Hematopoietic multipotent progenitor cell treated with erythropoietin and hydrocortisone succinate and interleukin-3 and kit ligand, for 6 days (in vitro differentiated cells): ENCODE data around the gene MRFAP1L1.

ENCODE experiments used
- DNase-seq: peaks from one replicate; pipeline ENCODE4 v3.0.0-alpha.2; 2015

Gene MRFAP1L1

DNA sequence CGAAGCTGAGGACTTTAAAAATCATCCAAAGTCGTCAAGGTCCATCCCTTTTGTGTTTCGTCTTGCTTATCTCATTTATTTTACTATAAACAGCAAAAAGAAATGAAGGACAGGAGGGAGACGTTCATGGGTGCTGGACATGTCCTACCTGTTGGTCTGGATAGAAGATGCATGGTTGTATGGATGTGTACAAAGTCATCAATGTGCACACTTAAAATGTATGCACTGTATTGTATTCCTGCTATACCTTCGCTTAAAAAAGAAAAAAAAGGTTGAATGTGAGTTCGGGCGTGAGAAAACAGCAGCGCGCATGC is 6.0 kb upstream of the MRFAP1L1 start:
- no peak for DNase-seq

DNA sequence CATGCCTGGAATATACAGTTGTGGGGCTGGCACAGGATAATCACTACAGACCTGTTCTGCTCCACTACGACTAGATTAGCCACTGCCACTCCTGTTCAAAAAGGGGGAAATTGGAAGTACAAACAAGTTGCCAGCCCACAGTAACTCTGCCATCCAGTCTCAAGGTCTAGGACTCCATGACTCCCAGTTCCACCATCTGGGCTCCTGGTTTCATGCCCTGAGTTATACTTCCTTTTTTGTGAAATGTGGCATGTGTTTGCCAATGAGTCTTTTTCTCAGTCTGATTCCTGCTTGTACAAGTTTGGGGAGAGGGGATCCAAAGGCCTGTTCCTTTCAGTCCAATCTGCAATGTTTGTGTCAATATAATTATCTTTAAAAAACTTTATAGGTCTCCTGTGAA is 5.3 kb upstream of the MRFAP1L1 start:
- no peak for DNase-seq

DNA sequence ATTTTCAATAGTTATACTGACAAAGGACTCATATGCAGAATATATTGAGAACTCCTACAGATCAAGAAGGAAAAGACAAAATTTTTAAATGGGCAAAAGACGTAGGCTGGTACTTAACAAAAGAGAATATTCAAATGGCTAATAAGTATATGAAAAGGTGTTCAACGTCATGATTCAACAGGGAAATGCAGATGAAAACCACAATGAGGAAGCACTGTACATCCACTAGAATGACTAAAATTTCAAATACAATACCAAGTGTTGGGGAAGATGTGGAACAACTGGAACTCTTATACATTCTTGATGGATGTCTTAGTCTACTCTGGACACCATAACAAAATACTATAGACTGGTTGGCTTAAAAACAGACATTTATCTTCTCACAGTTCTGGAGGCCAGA is 1.3 kb upstream of the MRFAP1L1 start:
- DNase-seq: no peak

DNA sequence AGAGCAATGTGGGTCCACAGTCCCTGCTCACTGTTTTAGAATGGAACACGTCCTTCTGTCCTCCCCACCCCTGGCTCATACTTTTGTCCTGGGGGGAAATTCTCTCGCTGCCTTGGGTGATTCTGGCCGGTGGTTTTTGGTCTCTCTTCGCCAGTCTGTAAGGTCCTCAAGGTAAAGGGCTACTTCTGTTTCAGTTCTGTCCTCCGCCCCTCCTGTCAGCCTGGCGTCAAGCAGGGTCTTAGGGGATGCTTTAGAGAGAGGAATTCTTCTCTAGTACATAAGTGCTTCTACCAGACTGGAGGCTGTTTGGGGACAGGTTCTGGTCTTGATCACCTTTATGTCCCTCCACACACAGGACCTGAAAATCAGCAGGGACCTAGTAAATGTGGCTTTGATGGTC is 617 bp upstream of the MRFAP1L1 start:
- no peak for DNase-seq

DNA sequence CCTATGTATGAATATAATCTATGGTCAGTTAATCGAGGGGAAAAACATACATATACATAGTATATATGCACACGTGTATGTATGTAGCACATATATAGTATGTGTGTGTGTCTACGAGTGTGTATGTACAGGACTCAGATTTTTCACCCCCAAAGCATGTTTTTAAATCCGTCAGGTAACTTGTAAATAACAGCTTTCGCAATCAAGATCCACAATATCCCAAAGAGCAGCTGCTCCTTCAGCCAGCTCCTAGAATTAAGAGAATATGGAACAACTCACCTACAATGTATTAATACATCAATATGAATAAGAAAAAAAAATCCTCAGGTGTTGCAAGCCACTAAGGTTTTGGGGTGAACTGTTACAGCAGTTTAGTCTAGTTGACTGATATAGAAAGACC is 3.5 kb downstream of the MRFAP1L1 start:
- no peak for DNase-seq

DNA sequence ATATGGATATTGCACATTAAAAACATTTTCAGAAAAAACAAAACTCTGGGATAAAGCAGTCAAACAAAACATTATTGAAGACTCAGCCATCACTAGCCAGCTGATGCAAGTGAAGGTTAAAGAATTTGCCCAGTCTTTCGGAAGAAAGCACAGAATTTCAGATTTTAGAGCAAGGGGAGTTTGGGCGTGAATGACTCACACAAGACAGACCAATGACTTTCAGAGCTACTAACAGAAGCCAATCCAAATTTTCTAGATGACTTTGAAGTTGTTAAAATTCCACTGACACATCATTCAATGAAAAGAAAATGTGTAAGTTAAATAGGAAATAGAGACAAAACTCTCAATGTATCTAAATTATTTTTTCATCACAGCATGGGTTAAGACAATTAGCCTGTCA is 4.0 kb downstream of the MRFAP1L1 start:
- no peak for DNase-seq

DNA sequence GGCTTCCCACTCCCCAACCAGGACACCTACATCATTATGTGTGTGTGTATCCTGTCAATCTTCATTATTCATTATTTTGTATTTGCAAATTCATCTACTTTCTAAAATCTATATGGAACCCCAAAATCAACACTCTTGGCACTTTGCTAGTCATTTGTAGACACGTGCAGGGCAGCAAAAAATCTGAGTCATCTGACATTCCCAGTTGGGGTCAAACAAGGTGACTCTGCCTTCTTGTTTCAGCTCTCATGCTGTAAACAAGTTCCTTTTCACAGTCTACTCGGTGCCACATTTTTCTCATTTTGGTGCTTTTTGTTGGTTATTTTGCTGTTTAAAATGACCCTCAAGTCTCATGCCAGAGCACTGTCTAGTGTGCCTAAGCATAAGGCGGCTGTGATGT is 5.9 kb downstream of the MRFAP1L1 start:
- DNase-seq: no peak

DNA sequence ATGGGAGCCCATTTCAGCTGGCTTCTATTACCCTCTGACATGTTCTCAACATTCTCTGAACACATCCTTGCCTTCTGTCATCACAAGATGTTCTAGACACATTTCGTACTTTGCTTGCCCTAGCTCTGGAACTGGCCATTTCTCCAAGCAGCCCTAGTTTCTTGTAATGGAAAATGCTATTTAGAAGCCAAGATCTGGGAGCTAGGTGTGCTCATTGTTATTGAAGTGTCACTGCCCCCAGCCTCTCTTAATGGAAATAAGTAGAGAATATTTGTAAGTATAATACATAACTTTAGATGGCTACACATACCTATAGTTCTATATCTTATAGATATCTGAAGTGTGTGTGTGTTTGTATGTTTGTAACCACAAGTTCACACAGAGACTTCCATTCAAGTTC is 6.9 kb downstream of the MRFAP1L1 start:
- no peak for DNase-seq

DNA sequence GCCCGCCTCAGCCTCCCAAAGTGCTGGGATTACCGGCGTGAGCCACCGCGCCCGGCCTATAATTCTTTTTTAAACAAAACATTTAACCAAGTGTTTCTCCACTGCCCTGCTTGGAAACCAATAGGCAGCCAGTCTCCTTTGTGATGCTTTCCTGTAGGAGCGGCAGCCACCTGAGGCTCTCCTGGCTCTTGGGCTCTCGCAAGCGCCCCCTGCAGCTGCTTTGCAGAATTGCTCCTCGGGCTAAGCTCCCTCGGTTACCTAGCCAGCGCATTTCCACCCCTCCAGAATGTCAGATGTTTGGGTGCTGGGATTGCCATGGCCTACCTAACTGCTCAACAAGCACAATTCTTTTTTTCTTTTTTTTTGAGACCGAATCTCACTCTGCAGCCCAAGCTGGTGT is 8.3 kb downstream of the MRFAP1L1 start:
- DNase-seq: peak; percentile 55

DNA sequence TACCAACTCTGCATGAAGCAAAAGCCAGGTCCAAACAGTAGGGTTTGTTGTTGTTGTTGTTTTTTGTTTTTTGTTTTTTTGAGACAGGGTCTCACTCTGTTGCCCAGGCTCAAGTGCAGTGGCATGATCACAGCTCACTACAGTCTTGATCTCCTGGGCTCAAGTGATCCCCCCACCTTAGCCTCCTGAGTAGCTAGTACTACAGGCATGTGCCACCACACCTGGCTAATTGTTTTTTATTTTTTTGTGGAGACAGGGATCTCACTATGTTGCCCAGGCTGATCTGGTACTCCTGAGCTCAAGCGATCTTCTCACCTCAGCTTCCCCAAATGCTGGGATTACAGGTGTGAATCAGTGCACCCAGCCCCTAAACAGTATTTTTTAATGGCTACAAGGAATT is 9.8 kb downstream of the MRFAP1L1 start:
- no peak for DNase-seq

DNA sequence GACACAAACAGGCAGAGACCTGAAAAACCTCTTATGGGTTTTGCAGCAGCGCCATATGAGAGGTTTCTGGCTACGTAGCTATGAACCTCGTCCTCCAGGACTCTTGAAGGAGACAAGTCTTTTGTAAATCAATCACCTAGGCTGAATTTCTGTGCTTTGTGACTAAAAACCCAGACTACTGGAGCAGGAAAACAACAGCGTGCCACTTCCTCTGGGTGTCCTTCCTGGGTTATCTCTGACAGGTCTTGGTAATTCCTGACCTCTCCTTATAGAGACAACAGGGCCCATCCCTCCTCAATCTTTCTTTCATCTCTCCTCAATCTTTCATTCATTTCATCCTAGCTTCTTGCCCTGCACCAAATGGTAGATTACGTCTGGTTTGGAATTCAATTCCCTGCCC is 10.3 kb downstream of the MRFAP1L1 start:
- no peak for DNase-seq

DNA sequence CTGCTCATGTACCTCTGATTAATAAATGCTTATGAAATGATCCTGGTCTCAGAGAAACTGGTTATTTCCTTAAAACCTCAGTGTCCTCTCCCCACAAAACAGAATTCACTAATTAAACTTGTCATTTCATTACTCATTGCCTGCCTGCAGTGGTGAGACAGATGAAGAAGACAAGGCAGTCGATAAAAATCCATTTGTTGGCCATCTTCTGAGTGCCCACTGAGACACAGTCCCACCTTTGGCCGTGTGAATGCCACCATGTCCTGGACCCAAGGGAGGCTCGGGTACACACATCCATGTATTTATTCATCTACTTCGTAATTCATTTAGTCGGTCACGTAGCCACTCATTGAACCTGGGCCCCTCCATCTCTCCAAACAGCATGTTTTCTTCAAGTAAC is 12.5 kb downstream of the MRFAP1L1 start:
- DNase-seq: no peak

DNA sequence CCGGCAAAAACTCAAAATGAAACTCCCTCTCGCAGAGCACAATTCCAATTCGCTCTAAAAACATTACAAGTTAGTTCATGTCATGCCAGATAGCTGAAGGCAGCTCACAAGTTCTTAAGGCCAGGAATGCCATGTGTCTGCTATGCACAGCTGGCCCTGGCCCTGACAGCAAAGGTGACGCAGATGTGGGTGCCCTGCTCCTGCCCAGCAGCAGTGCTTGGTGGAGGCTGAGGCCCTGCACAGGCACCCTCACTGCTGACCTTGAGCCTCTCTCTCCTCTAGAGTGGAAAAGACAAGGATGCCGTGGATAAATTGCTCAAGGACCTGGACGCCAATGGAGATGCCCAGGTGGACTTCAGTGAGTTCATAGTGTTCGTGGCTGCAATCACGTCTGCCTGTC is 13.1 kb downstream of the MRFAP1L1 start:
- DNase-seq: no peak

DNA sequence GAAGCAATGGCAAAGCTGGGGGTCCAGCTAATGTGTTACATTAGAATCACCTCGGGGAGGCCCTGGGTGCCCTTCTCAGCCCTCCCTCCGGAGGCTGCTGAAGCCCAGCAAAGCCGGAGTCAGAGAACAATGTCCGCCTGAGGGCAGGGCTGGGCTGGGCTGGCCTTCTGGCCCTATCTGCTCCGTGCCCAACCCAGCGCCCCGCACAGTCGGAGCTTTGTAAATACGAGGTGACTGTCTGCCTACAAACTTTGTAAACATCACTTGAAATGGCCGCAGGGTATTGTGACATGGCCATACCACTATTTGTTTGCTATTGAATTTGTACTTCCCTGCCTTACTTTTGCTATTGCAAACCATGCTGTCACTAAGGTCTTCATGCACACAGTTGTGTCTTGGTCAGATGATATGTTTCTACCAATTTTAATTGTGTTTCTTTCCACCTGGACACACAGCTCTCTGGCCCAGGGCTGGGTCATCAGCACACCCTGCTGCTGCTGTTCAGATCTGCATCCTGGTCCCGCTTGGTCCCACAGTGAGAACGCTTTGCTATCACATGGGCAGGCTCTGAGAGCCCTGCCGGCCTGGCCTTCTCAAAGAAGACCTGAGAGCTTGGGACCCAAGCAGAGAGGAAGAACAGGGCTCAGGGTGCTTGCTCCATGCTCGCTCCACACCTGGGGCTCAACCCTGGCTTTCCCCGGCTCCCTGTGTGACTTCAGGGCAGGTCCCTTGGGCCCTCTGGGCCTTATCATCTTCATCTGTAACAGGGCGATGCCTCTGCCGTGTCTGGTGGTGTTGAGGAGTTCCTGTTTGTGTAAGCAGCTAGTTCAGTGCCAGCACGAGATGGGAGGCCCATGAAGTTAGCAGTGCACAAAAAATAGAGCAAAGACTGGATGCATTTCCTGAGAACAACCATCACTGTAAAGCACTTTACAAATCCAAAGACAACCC is 13.7 kb downstream of the MRFAP1L1 start:
- peak; percentile 87 for DNase-seq

DNA sequence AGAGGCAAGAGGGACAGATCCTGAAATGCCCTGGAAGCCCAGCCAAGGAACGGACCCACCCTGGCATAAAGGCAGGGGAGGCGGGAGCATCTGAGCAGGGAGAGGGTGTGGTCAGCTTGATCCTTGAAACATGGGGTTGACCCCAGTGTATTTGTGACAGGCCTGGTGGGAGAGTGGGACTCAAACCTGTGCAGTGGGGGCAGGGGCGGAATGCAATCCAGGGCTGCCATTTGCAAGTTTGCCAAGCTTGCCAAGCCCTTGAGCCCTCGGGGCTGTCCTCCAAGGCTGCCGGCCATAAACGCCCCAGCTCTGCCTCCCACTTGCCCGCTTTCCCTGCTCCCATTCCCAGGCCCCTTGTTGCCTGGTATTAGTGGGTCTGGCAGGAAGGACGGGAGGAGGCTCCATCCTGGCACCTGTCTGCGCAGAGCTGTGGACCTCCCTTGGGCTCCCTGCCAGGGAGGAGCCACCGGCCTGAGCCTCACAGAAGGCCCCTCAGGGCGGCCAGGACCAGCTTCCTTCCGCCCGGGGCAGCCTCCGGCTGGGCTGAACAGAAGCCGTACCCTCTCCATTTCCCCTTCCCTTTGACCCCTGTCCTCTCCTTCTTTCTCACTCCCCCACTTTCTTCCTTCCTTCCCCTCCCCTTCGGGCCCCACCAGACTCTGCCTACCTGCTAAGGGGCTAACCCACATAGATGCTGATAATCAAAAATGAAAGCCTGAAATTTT is 15.3 kb downstream of the MRFAP1L1 start:
- DNase-seq: no peak

DNA sequence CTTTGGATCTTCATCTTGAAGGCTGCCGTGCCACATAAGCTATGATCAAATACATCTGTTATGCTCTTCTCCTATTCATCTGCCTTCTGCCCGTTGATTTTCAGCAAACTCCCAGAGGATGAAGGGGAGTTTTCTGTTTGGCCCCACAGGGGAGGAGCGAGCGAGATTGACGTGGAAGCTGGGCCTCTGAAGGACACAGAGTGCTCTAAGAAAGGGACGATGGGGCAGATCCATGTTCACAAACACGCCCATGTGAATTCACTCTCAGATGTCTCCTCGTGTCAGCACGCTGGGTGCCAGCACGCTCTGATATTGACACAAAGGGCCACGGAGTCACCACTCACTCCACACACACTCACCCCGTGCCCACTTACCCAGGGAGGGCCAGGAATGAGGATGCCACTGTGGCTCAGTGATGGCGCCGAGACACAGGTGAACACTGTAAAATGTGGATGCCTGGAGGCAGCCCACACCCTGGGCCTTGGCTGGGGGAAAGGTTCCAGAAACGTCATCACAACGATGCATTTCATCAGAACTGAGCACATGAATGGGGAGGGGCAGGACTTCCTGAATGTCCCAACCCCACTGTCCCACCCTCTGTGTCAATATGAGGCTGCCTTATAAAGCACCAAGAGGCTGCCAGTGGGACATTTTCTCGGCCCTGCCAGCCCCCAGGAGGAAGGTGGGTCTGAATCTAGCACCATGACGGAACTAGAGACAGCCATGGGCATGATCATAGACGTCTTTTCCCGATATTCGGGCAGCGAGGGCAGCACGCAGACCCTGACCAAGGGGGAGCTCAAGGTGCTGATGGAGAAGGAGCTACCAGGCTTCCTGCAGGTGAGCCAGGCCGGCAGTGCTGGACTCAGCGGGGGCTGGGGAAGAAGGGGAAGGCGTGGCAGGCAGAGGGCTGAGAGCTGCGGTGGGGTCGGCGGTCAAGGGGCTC is 16.2 kb downstream of the MRFAP1L1 start, which contains the start of gene S100P:
TSS of gene S100P (plus strand) at position 648 of the 946 bp plus-strand sequence. CDS start at position 703, 55 bp downstream.
- DNase-seq: no peak

DNA sequence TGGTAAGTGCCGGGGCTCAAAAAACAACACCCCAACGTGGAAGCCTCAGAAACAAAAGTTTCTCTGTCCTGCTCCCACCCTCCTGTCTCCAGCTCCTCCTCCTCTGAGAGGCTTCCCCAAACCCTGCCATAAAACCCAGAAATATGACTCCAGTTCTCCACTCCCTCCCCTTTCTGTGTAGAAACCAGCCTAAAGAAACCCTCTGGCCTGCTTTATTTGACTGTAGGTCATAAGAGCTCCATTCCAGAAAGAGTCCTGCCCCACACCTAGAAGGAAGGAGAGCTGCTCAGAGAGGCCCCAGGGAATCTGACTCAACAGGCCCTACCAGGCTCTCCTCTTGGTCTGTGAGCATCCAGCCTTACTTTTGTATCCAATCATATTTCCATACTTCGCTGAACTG is 16.9 kb downstream of the MRFAP1L1 start:
- no peak for DNase-seq

DNA sequence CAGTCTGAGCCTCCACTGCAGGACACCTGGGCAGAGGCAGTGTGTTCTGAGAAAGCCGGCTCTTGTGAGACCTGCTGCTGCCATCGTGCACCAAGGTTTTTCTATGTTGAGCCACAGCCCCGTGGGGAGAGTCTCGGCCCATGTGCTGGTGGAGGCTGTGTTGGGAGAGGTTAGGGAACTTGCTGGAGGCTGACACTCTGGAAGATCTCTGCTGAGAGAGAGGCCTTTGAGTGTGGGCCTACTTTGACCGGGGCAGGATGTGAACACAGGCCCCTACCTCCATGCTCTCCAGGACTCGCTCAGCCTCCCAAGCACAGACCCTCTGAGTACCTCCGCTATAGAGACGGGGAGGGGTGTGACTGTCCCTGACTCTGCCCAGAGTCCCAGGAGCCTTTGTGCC is 17.3 kb downstream of the MRFAP1L1 start:
- no peak for DNase-seq

DNA sequence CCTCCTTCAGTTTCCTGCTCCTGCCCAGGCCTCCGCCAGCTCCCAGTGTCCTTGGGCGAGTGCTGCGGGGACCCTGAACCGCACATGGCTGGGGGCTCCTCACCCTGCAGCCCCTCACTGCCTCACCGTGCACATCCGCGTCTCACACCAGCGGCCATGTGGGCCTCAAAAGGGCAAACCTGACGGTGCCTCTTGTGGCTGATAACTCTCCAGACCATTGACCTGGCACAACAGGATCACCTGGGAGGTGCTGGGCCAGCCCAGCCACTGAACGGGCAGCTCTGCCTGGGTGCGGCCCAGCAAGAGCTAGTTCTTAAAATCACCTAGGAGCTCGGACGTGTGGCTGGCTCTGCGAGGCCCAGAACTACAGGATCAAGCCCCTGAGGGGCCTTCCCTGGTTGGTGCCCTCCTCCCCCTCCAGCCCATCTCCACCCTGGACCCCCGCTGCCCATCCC is 20.1 kb downstream of the MRFAP1L1 start:
- no peak for DNase-seq

DNA sequence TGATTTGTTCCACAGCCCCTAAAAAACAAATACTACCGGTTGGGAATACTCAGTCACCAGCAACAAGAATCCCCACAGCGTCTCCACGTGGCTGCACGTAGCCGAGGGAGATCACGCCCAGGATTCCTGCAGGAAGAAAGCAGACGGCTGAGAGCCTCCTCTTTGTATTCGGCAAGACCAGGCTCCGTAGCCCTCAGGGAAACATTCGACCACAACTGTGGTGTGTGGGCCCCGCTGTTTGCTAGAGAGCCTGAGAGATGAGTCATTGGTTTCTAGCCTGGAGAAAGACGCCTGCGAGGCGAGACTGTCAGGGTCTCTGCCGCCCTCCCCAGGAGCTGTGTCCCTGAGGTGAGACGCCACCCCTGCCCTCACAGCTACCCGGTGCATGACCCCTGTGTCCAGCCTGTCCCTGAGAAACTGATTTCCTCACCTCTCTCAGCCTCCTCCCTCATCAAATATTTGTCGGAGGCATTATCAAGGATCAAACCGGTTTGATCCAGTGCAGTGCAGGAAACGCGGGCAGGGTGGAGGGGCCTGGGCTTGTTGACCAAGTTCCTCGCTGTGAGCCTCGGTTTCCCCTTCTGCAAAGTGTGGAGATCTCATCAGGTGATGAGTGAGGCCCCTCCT is 20.7 kb downstream of the MRFAP1L1 start:
- DNase-seq: peak; percentile 84

DNA sequence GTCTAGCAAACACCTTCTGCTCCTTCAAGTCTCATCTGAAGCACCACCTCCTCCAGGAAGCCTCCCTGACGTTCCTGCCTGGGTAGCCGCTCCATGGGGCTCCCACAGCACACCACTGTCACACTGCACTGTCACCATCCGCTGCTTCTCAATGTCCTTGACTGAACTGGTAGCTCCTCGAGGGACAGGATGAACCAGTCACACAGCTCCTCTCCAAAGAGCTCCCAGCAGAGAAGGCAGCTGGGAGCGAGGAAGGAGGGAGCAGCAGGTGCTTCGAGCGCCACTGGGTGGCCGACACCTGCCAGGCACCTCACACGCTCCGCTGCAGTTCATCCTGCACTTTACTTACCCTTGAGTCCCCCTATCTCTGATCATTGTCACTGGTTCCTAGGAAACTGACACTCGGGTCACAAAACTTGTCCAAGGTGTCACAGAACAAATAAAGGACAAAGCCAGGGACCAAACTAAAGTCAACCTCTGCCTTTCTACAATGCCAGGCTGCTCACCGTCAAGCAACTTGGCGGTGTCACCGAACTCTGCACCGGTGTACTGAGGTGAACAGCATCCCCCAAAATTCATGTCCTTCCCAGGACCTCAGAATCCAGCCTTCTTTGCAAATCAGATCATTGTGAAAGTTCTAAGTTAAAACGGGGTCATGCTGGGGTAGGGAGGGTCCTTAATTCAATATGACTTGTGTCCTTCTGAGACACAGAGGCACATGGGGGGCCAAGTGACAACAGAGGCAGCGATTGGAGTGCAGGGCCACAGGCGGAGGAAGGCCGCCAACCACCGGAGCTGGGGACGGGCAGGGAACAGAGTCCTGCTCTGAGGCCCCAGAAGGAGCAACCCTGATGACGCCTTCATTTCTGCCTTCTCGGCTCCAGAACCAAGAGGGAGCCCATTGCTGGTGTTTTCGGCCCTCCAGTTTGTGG is 21.5 kb downstream of the MRFAP1L1 start:
- DNase-seq: no peak
